HPDE6-E6E7 (cell line): ENCODE data around the gene CYTH2.

ENCODE experiments used
- DNase-seq: peaks from one replicate; pipeline ENCODE4 v3.0.0; 2011; ENCODE audit warnings: missing footprints; ENCODE audit errors: extremely low spot score

Gene CYTH2

GRCh38 chr19:48493718-48494401 lies 24.7 kb downstream of the CYTH2 start:
- DNase-seq: no peak

- DNase-seq: no peak
These were observed 26.2 kb downstream of the CYTH2 start for GRCh38 chr19:48495396-48495795.

GRCh38 chr19:48496959-48497727 lies 28.0 kb downstream of the CYTH2 start:
- no peak for DNase-seq

- DNase-seq: no peak
These were observed 28.8 kb downstream of the CYTH2 start for GRCh38 chr19:48497728-48498594.

GRCh38 chr19:48498595-48499311 lies 29.6 kb downstream of the CYTH2 start:
- DNase-seq: no peak

- no peak for DNase-seq
These were observed 30.3 kb downstream of the CYTH2 start for GRCh38 chr19:48499316-48500090.

GRCh38 chr19:48500830-48501493 lies 31.8 kb downstream of the CYTH2 start:
- no peak for DNase-seq

- DNase-seq: peak; percentile 97
These were observed 32.6 kb downstream of the CYTH2 start for GRCh38 chr19:48501494-48502349.

- DNase-seq: no peak
These were observed 33.3 kb downstream of the CYTH2 start for GRCh38 chr19:48502350-48503018.

- DNase-seq: no peak
These were observed 37.1 kb downstream of the CYTH2 start for GRCh38 chr19:48506138-48506733.

- DNase-seq: no peak
These were observed 38.8 kb downstream of the CYTH2 start for GRCh38 chr19:48507911-48508439.

GRCh38 chr19:48508729-48509411 lies 39.7 kb downstream of the CYTH2 start:
- no peak for DNase-seq

- DNase-seq: no peak
These were observed 40.5 kb downstream of the CYTH2 start for GRCh38 chr19:48509467-48510194.

- no peak for DNase-seq
These were observed 41.5 kb downstream of the CYTH2 start for GRCh38 chr19:48510421-48511268.

- no peak for DNase-seq
These were observed 42.2 kb downstream of the CYTH2 start for GRCh38 chr19:48511321-48511731.
